Measurements from ENCODE around the gene SRC.

Gene SRC

GRCh38 chr20:37377346-37378081 is 31.6 kb downstream of the SRC start:
- Histone ChIP-seq H4K20me1 (ENCODE audit: insufficient read depth, low read length) (no peaks in the 10 kb centered on the region), H3F3A (ENCODE audit: insufficient read depth, low read length) (no peaks in the 10 kb centered on the region), H3K36me3 (ENCODE audit: insufficient read depth, low read length) (no peaks in the 10 kb centered on the region), H3K4me3 (ENCODE audit: low read depth, low read length, poor library complexity, severe bottlenecking) (no peak overlapping the region), H3K9me2 (ENCODE audit: low read depth, low read length) (no peaks in the 10 kb centered on the region), H2AFZ (ENCODE audit: low read length) (no peak overlapping the region), H3K79me2 (ENCODE audit: insufficient read depth, low read length) (no peaks in the 10 kb centered on the region), H3K4me1 (ENCODE audit: insufficient read depth, low read length, severe bottlenecking) (no peaks in the 10 kb centered on the region), H3K9me3 (ENCODE audit: low read length) (no peaks in the 10 kb centered on the region), H3K9ac (ENCODE audit: low read length) (no peak overlapping the region), H3K27ac (ENCODE audit: low read depth, low read length, poor library complexity, severe bottlenecking) (no peak overlapping the region), H3K27me3 (ENCODE audit: insufficient read depth, low read length) (0 out of 2 replicates have a peak, but pooled peaks cover 1% of the 10 kb centered on the region), H3K4me2 (ENCODE audit: low read length) (no peak overlapping the region)
- TF ChIP-seq EZH2 (IDR thresholded peaks at IDR 0.05; ENCODE audit: borderline replicate concordance, low read length), result no peak
- no peak for TF ChIP-seq CTCF (IDR thresholded peaks at IDR 0.05; ENCODE audit: low read length)

- Histone ChIP-seq H3K4me1 (ENCODE audit: insufficient read depth, low read length, severe bottlenecking) (no peaks in the 10 kb centered on the region), H3K9me3 (ENCODE audit: low read length) (no peaks in the 10 kb centered on the region), H3K36me3 (ENCODE audit: insufficient read depth, low read length) (no peaks in the 10 kb centered on the region), H3K4me3 (ENCODE audit: low read depth, low read length, poor library complexity, severe bottlenecking) (no peak overlapping the region), H4K20me1 (ENCODE audit: insufficient read depth, low read length) (no peaks in the 10 kb centered on the region), H3K9ac (ENCODE audit: low read length) (no peak overlapping the region), H3K4me2 (ENCODE audit: low read length) (no peak overlapping the region), H3K9me2 (ENCODE audit: low read depth, low read length) (no peaks in the 10 kb centered on the region), H2AFZ (ENCODE audit: low read length) (no peak overlapping the region), H3F3A (ENCODE audit: insufficient read depth, low read length) (no peaks in the 10 kb centered on the region), H3K27ac (ENCODE audit: low read depth, low read length, poor library complexity, severe bottlenecking) (no peak overlapping the region), H3K27me3 (ENCODE audit: insufficient read depth, low read length) (0 out of 2 replicates have a peak, but pooled peaks cover 3% of the 10 kb centered on the region), H3K79me2 (ENCODE audit: insufficient read depth, low read length) (no peaks in the 10 kb centered on the region)
- TF ChIP-seq CTCF (IDR thresholded peaks at IDR 0.05; ENCODE audit: low read length), result no peak
Observed at GRCh38 chr20:37378420-37378784, 32.5 kb downstream of the SRC start.

- H3K79me2 ChIP-seq (ENCODE audit: insufficient read depth, low read length), result no peaks in the 10 kb centered on the region
- no peak overlapping the region for H2AFZ ChIP-seq (ENCODE audit: low read length)
- no peaks in the 10 kb centered on the region for H3K9me2 ChIP-seq (ENCODE audit: low read depth, low read length)
- no peak for TF ChIP-seq EZH2 (IDR thresholded peaks at IDR 0.05; ENCODE audit: borderline replicate concordance, low read length)
- TF ChIP-seq CTCF (IDR thresholded peaks at IDR 0.05; ENCODE audit: low read length), result no peak
- H3K4me2 ChIP-seq (ENCODE audit: low read length), result no peak overlapping the region
- no peaks in the 10 kb centered on the region for H3K9me3 ChIP-seq (ENCODE audit: low read length)
- H3K27ac ChIP-seq (ENCODE audit: low read depth, low read length, poor library complexity, severe bottlenecking), result no peak overlapping the region
- no peak overlapping the region for H3K9ac ChIP-seq (ENCODE audit: low read length)
- H3K36me3 ChIP-seq (ENCODE audit: insufficient read depth, low read length), result no peaks in the 10 kb centered on the region
- peaks cover 1% of the 10 kb centered on the region for H3K4me1 ChIP-seq (ENCODE audit: insufficient read depth, low read length, severe bottlenecking)
- H3F3A ChIP-seq (ENCODE audit: insufficient read depth, low read length), result no peaks in the 10 kb centered on the region
- no peaks in the 10 kb centered on the region for H4K20me1 ChIP-seq (ENCODE audit: insufficient read depth, low read length)
- no peak overlapping the region for H3K4me3 ChIP-seq (ENCODE audit: low read depth, low read length, poor library complexity, severe bottlenecking)
- peaks cover 3% of the 10 kb centered on the region; the same call in 1 of the 2 replicates for H3K27me3 ChIP-seq (ENCODE audit: insufficient read depth, low read length)
Observed at GRCh38 chr20:37378785-37379598, 33.1 kb downstream of the SRC start.

Data from OCI-LY1 (cell line).